ENCODE data around the gene ZSCAN5A.
A peak's percentile ranks its signal among the peaks of the same experiment; 100 is the strongest.

Gene ZSCAN5A

GRCh38 chr19:56315077-56315828, 614 bp upstream of the ZSCAN5A start:
- ATAC-seq = peak; percentile 96
- no peak for TF ChIP-seq BACH2 (CRISPR knock-in tag; IDR thresholded peaks at IDR 0.05; ENCODE audit: borderline replicate concordance)
- TF ChIP-seq ZNF70 (CRISPR knock-in tag; IDR thresholded peaks at IDR 0.05) = no peak

GRCh38 chr19:56314018-56314380, 640 bp downstream of the ZSCAN5A start:
- ATAC-seq = peak; percentile 2; the same call in 1 of the 3 replicates
- TF ChIP-seq TOX (CRISPR knock-in tag; IDR thresholded peaks at IDR 0.05; ENCODE audit: borderline replicate concordance) (no peak), TSHZ2 (CRISPR knock-in tag; IDR thresholded peaks at IDR 0.05) (no peak), CSDC2 (CRISPR knock-in tag; IDR thresholded peaks at IDR 0.05) (no peak), ZNF70 (CRISPR knock-in tag; IDR thresholded peaks at IDR 0.05) (no peak), ZNF8 (CRISPR knock-in tag; IDR thresholded peaks at IDR 0.05) (no peak), ZFP3 (CRISPR knock-in tag; IDR thresholded peaks at IDR 0.05) (no peak), TCF4 (CRISPR knock-in tag; IDR thresholded peaks at IDR 0.05; ENCODE audit: borderline replicate concordance) (no peak), POU6F1 (CRISPR knock-in tag; IDR thresholded peaks at IDR 0.05; ENCODE audit: borderline replicate concordance, low read depth) (no peak), ARNTL (CRISPR knock-in tag; IDR thresholded peaks at IDR 0.05; ENCODE audit: borderline replicate concordance, low read depth) (no peak), ZNF565 (CRISPR knock-in tag; conservative IDR thresholded peaks at IDR 0.05; ENCODE audit: low read depth) (no peak), PATZ1 (CRISPR knock-in tag; IDR thresholded peaks at IDR 0.05; ENCODE audit: borderline replicate concordance) (no peak), ZFP30 (CRISPR knock-in tag; IDR thresholded peaks at IDR 0.05) (no peak), ZC3H10 (CRISPR knock-in tag; IDR thresholded peaks at IDR 0.05) (no peak), GLIS3 (CRISPR knock-in tag; IDR thresholded peaks at IDR 0.05) (no peak), SNAI2 (CRISPR knock-in tag; IDR thresholded peaks at IDR 0.05) (no peak), RARB (CRISPR knock-in tag; IDR thresholded peaks at IDR 0.05) (no peak), ESRRG (CRISPR knock-in tag; IDR thresholded peaks at IDR 0.05) (no peak), CREB5 (CRISPR knock-in tag; IDR thresholded peaks at IDR 0.05; ENCODE audit: low read depth) (no peak), BACH2 (CRISPR knock-in tag; IDR thresholded peaks at IDR 0.05; ENCODE audit: borderline replicate concordance) (no peak)

- no peak for ATAC-seq
Measured at GRCh38 chr19:56312787-56313657, 1.6 kb downstream of the ZSCAN5A start.

More at GRCh38 chr19:56312787-56313657, 1.6 kb downstream of the ZSCAN5A start:
- TF ChIP-seq ZC3H10 (CRISPR knock-in tag; IDR thresholded peaks at IDR 0.05) (no peak), POU6F1 (CRISPR knock-in tag; IDR thresholded peaks at IDR 0.05; ENCODE audit: borderline replicate concordance, low read depth) (no peak), CSRNP3 (CRISPR knock-in tag; IDR thresholded peaks at IDR 0.05) (no peak), ESRRG (CRISPR knock-in tag; IDR thresholded peaks at IDR 0.05) (no peak), PATZ1 (CRISPR knock-in tag; IDR thresholded peaks at IDR 0.05; ENCODE audit: borderline replicate concordance) (no peak), TCF4 (CRISPR knock-in tag; IDR thresholded peaks at IDR 0.05; ENCODE audit: borderline replicate concordance) (no peak), TOX (CRISPR knock-in tag; IDR thresholded peaks at IDR 0.05; ENCODE audit: borderline replicate concordance) (no peak), PPARA (CRISPR knock-in tag; IDR thresholded peaks at IDR 0.05; ENCODE audit: borderline replicate concordance) (no peak), ARNTL (CRISPR knock-in tag; IDR thresholded peaks at IDR 0.05; ENCODE audit: borderline replicate concordance, low read depth) (no peak), BACH2 (CRISPR knock-in tag; IDR thresholded peaks at IDR 0.05; ENCODE audit: borderline replicate concordance) (no peak)

Data from SK-N-SH treated with all-trans-retinoic acid at 6 μM for 48 hours (cell line).